NB4 (cell line): ENCODE measurements around the gene PRAMEF6.
"Not testable (repeated sequence)": the region's sequence is repeated elsewhere in the genome, so short reads cannot be mapped to it uniquely, and the experiment has no call there.

Experiments
- DNase-seq: peaks from one replicate; pipeline ENCODE4 v3.0.0; 2010; ENCODE audit warnings: low read depth
- H3K4me3 ChIP-seq: one replicate; pipeline ENCODE4 v1.5.1; 2011; ENCODE audit warnings: mild to moderate bottlenecking, low read depth, low read length, moderate library complexity
- CTCF ChIP-seq: IDR thresholded peaks from one replicate; pipeline ENCODE4 v1.5.1; 2012; ENCODE audit warnings: low read depth, low read length

Gene PRAMEF6

GRCh38 chr1:12947480-12947879 is at the start of gene PRAMEF6:
TSS of gene PRAMEF6 (minus strand) at chr1:12947580. CDS start at chr1:12942518, 5,062 bp downstream.
- DNase-seq, H3K4me3 ChIP-seq: not testable (repeated sequence)

GRCh38 chr1:12924368-12924767 is 23.0 kb downstream of the PRAMEF6 start:
- peak; percentile 8 for TF ChIP-seq CTCF
- DNase-seq, H3K4me3 ChIP-seq: not testable (repeated sequence)

GRCh38 chr1:12921749-12922148 is 25.6 kb downstream of the PRAMEF6 start:
- not testable (repeated sequence) for H3K4me3 ChIP-seq
- DNase-seq: peak; percentile 0

GRCh38 chr1:12916310-12916709 is 31.1 kb downstream of the PRAMEF6 start, which contains the start of gene PRAMEF7:
TSS of gene PRAMEF7 (plus strand) at chr1:12916610. CDS start at chr1:12917693, 1,083 bp downstream.
- DNase-seq, H3K4me3 ChIP-seq: not testable (repeated sequence)

GRCh38 chr1:12903793-12904572 is 43.4 kb downstream of the PRAMEF6 start:
- DNase-seq: not testable (repeated sequence)

GRCh38 chr1:12899186-12899585 is 48.2 kb downstream of the PRAMEF6 start:
- not testable (repeated sequence) for H3K4me3 ChIP-seq, DNase-seq

More at GRCh38 chr1:12903793-12904572, 43.4 kb downstream of the PRAMEF6 start:
- H3K4me3 ChIP-seq: not testable (repeated sequence)

- H3K4me3 ChIP-seq, DNase-seq: not testable (repeated sequence)
Observed at GRCh38 chr1:12898170-12898569, 49.2 kb downstream of the PRAMEF6 start, which contains the start of gene PRAMEF10. TSS of gene PRAMEF10 (minus strand) at chr1:12898270. CDS start at chr1:12895847, 2,423 bp downstream.
